Astrocyte (in vitro differentiated cells and primary cell): ENCODE measurements around the gene PBX2. TPM values are rescaled to one million over a fixed set of nuclear protein-coding genes. Genes with fewer than 3 reads are reported as not detected.

ENCODE experiments used
- DNase-seq: peaks from one replicate; pipeline ENCODE4 v3.0.0-alpha.2; 2010; ENCODE audit warnings: low read depth
- FAIRE-seq: peaks from 2 replicates; lab custom pipeline; 2011; peaks lifted over from hg19 to GRCh38; lab: Jason Lieb, UNC
- H2AFZ ChIP-seq: 2 replicates; pipeline ENCODE4 v1.6.0; 2012; ENCODE audit warnings: low read depth, low read length, inconsistent platforms
- H3K27ac ChIP-seq: 2 replicates; pipeline ENCODE4 v1.5.1; 2011; ENCODE audit warnings: low read depth, low read length, inconsistent platforms
- H3K27me3 ChIP-seq: 2 replicates; pipeline ENCODE4 v1.6.0; 2011; ENCODE audit warnings: low read length, inconsistent platforms; ENCODE audit not compliant: insufficient read depth
- H3K36me3 ChIP-seq: 2 replicates; pipeline ENCODE4 v1.5.1; 2011; ENCODE audit warnings: low read length, inconsistent platforms; ENCODE audit not compliant: insufficient read depth
- H3K4me1 ChIP-seq: 2 replicates; pipeline ENCODE4 v1.5.1; 2011; ENCODE audit warnings: low read length, inconsistent platforms; ENCODE audit not compliant: insufficient read depth
- H3K4me2 ChIP-seq: 2 replicates; pipeline ENCODE4 v1.6.0; 2012; ENCODE audit warnings: low read length, inconsistent platforms
- H3K4me3 ChIP-seq: 2 replicates; pipeline ENCODE4 v1.5.1; 2011; ENCODE audit warnings: low read depth, mild to moderate bottlenecking, low read length, inconsistent platforms; ENCODE audit not compliant: insufficient read depth
- H3K79me2 ChIP-seq: 2 replicates; pipeline ENCODE4 v1.6.0; 2012; ENCODE audit warnings: mild to moderate bottlenecking, low read length, inconsistent platforms; ENCODE audit not compliant: insufficient read depth
- H3K9ac ChIP-seq: 2 replicates; pipeline ENCODE4 v1.6.0; 2012; ENCODE audit warnings: mild to moderate bottlenecking, low read length, inconsistent platforms
- H3K9me3 ChIP-seq: 2 replicates; pipeline ENCODE4 v1.5.1; 2012; ENCODE audit warnings: low read depth, mild to moderate bottlenecking, low read length, inconsistent platforms; ENCODE audit not compliant: insufficient read depth
- H4K20me1 ChIP-seq: 2 replicates; pipeline ENCODE4 v1.6.0; 2012; ENCODE audit warnings: low read length, inconsistent platforms; ENCODE audit not compliant: insufficient read depth
- H3K27ac Mint-ChIP-seq: one replicate; pipeline ENCODE4 v1.8.0; 2021; ENCODE audit warnings: mild to moderate bottlenecking, mixed read lengths; ENCODE audit not compliant: unreplicated experiment
- H3K27me3 Mint-ChIP-seq: one replicate; pipeline ENCODE4 v1.8.0; 2021; ENCODE audit warnings: low read depth, mixed read lengths; ENCODE audit not compliant: unreplicated experiment
- H3K36me3 Mint-ChIP-seq: one replicate; pipeline ENCODE4 v1.8.0; 2021; ENCODE audit warnings: low read depth, mixed read lengths; ENCODE audit not compliant: unreplicated experiment
- H3K4me1 Mint-ChIP-seq: one replicate; pipeline ENCODE4 v1.8.0; 2021; ENCODE audit warnings: low read depth, mixed read lengths; ENCODE audit not compliant: unreplicated experiment
- H3K4me3 Mint-ChIP-seq: one replicate; pipeline ENCODE4 v1.8.0; 2021; ENCODE audit warnings: mild to moderate bottlenecking, moderate library complexity, mixed read lengths; ENCODE audit not compliant: unreplicated experiment
- H3K9me3 Mint-ChIP-seq: one replicate; pipeline ENCODE4 v1.8.0; 2021; ENCODE audit warnings: mild to moderate bottlenecking, mixed read lengths; ENCODE audit not compliant: unreplicated experiment
- EZH2 ChIP-seq: IDR thresholded peaks from 2 replicates; pipeline ENCODE4 v1.6.1; 2012; ENCODE audit warnings: mild to moderate bottlenecking, low read length, inconsistent platforms; ENCODE audit not compliant: insufficient read depth
- total RNA-seq: library from RNA; stranded (reverse); gene quantifications from 2 replicates; pipeline ENCODE4 v1.2.1, GENCODE V29; 2021
- TF ChIP-seq, protein P1 (sequence below): IDR thresholded peaks from 2 replicates; pipeline ENCODE4 v1.5.1; 2011; ENCODE audit warnings: low read depth, mild to moderate bottlenecking, inconsistent platforms, low read length, moderate library complexity; ENCODE audit not compliant: insufficient read depth

The PBX2 gene
- total RNA-seq, 1 donor from 2014 or later: 80.7 TPM

DNA sequence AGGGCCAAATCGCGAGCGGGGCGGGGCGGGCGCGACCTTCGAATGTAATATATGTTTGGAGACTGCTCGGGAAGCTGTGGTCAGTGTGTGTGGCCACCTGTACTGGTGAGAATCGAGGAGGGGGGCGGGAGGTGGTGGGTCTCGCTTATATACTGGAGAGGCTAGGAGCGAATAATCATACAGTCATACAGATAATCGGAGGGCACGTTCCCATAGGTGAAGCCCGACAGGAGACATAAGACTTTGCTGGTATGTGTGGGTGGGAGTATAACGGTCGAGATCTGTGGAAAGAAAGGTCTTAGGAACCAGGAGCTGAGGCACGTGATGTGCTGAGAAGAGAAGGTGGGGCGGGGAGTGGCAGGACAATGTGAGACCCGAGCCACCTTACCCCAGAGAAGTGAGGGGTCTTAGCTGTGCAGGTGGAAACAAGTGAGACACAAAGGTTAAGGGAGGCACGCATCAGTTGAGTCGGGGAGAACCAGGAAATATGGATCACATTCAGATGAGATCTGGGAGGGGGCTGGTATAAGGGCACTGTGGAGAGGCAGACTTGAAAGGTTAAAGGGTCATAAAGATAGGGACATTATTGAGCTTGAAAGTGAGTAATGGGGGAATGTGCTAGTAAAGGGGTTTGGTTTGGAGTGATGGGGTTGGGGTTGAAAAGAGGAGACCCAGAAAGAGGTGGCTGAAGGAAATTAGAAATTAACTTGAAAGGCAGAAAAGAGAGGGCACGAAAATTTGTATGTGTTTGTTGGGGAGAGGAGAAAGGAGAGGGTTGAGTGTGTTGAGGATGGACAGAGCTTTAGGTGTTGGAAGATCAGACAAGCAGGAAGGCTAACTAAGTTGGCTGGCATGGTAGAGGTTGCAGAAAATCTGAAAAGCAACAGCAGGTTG, 11.2 kb downstream of the PBX2 start:
- Mint-ChIP-seq H3K4me1 (peaks cover 24% of the 10 kb centered on the region), H3K9me3 (no peaks in the 10 kb centered on the region), H3K27me3 (no peaks in the 10 kb centered on the region), H3K36me3 (peaks cover 6% of the 10 kb centered on the region), H3K4me3 (peak overlapping the region; percentile 97), H3K27ac (peak overlapping the region; percentile 99)
- TF ChIP-seq, protein P1, sequence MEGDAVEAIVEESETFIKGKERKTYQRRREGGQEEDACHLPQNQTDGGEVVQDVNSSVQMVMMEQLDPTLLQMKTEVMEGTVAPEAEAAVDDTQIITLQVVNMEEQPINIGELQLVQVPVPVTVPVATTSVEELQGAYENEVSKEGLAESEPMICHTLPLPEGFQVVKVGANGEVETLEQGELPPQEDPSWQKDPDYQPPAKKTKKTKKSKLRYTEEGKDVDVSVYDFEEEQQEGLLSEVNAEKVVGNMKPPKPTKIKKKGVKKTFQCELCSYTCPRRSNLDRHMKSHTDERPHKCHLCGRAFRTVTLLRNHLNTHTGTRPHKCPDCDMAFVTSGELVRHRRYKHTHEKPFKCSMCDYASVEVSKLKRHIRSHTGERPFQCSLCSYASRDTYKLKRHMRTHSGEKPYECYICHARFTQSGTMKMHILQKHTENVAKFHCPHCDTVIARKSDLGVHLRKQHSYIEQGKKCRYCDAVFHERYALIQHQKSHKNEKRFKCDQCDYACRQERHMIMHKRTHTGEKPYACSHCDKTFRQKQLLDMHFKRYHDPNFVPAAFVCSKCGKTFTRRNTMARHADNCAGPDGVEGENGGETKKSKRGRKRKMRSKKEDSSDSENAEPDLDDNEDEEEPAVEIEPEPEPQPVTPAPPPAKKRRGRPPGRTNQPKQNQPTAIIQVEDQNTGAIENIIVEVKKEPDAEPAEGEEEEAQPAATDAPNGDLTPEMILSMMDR: no peak
- TF ChIP-seq EZH2: no peak
- peak overlapping the region; percentile 35 for H2AFZ ChIP-seq
- H3K4me2 ChIP-seq: peak overlapping the region; percentile 95
- peak overlapping the region; percentile 98 for H3K9ac ChIP-seq
- peaks cover 33% of the 10 kb centered on the region for H3K4me1 ChIP-seq
- no peak for FAIRE-seq
- peaks cover 9% of the 10 kb centered on the region for H3K36me3 ChIP-seq
- H4K20me1 ChIP-seq: peaks cover 13% of the 10 kb centered on the region
- H3K79me2 ChIP-seq: peaks cover 32% of the 10 kb centered on the region
- peak overlapping the region; percentile 79 for H3K4me3 ChIP-seq
- H3K27ac ChIP-seq: peak overlapping the region; percentile 91
- H3K9me3 ChIP-seq: no peaks in the 10 kb centered on the region
- H3K27me3 ChIP-seq: no peaks in the 10 kb centered on the region
- DNase-seq: no peak

DNA sequence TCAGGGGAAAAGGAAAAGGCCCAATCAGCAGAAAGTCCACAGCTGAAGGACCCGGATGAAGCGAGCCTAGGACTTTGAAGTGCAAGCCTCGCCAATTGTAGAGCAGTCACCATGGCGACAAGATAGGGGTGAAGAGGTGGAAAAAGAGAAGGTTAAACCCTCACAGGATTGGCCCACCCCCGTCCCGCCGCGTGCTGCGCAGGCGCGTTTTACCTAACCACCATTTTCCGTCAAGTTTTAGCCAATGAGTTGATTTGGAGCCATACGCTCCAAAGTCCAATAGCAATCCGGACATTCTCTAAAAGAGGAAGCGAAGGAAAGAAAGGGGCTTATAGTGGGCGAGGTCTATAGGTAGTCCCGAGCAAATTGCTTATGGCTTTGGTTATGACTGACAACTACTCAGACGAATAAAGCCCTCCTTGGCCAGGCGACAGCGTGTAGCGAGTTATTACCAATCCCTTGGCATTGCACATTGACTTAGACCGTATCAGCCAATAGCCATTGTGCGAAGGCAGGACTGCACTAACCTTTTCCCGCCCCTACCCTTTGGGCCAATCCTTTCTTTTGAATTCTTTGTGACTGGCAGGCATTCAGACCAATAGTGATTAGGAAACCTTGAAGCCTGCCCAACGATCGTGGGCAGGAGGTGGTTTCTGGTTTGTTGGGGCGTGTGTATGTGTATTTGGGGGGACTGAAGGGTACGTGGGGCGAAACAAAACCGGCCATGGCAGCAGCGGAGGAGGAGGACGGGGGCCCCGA, 12.0 kb downstream of the PBX2 start, which contains the start of gene RNF5:
RNF5 (plus strand) TSS at position 618 of the 759 bp plus-strand sequence; CDS start at position 725, 107 bp downstream.
- Histone ChIP-seq H3K27ac (peak within 1 kb of the TSS; percentile 91), H3K4me3 (peak within 1 kb of the TSS; percentile 79), H3K79me2 (peaks cover 40% of the 10 kb centered on the region), H2AFZ (peak within 1 kb of the TSS; percentile 77), H3K36me3 (peaks cover 5% of the 10 kb centered on the region), H3K4me2 (peak within 1 kb of the TSS; percentile 95), H3K9me3 (no peaks in the 10 kb centered on the region), H4K20me1 (peaks cover 18% of the 10 kb centered on the region), H3K4me1 (peaks cover 33% of the 10 kb centered on the region), H3K27me3 (no peaks in the 10 kb centered on the region), H3K9ac (peak within 1 kb of the TSS; percentile 98)
- Mint-ChIP-seq H3K4me3 (peak within 1 kb of the TSS; percentile 97), H3K27me3 (no peaks in the 10 kb centered on the region), H3K36me3 (peaks cover 6% of the 10 kb centered on the region), H3K27ac (peak within 1 kb of the TSS; percentile 99), H3K4me1 (peaks cover 30% of the 10 kb centered on the region), H3K9me3 (no peaks in the 10 kb centered on the region)
- DNase-seq (peak; percentile 100), FAIRE-seq (peak; percentile 83)
- TF ChIP-seq, protein P1: no peak
- no peak for TF ChIP-seq EZH2
